IMR-90 (cell line): ENCODE data around the gene HCCS. TPM values are rescaled to one million over a fixed set of nuclear protein-coding genes. Genes with fewer than 3 reads are reported as not detected.

ENCODE experiments used
- ATAC-seq: fragments of 200-7000 bp; cut with Tn5 transposase; 2 replicates; pipeline ENCODE4 v1.9.1; 2020; ENCODE audit warnings: low read depth, mild to moderate bottlenecking, moderate library complexity
- BruUV-seq: library from RNA; stranded (reverse); fragments of 400-500 nt; replicated peaks from 2 replicates; lab custom pipeline; 2021; lab: Mats Ljungman, UMichigan
- CTCF ChIA-PET: fragments of 300-600 bp; formaldehyde crosslinking; extraction: SDS; loops from one replicate; lab custom pipeline; 2021; ENCODE audit warnings: antibody characterized with exemption; lab: Yijun Ruan, JAX
- POLR2A ChIA-PET: fragments of 300-600 bp; sonication (Branson Sonifier 250); formaldehyde crosslinking; loops from one replicate; lab custom pipeline; 2022; ENCODE audit warnings: antibody characterized with exemption; ENCODE audit not compliant: unreplicated experiment; lab: Charles Lee
- DNase-seq: peaks from one replicate; pipeline ENCODE4 v3.0.0; 2013
- H2AFZ ChIP-seq: replicated peaks from 2 replicates; pipeline ENCODE3; 2013; ENCODE audit warnings: low read length, mild to moderate bottlenecking; ENCODE audit not compliant: poor library complexity
- H2AK5ac ChIP-seq: 2 replicates; pipeline ENCODE4 v1.6.1; 2013; ENCODE audit warnings: low read depth, low read length, inconsistent platforms
- H2AK9ac ChIP-seq: replicated peaks from 2 replicates; pipeline ENCODE3; 2013; ENCODE audit warnings: mild to moderate bottlenecking, low read depth, low read length, moderate library complexity; ENCODE audit not compliant: poor library complexity
- H2BK120ac ChIP-seq: 2 replicates; pipeline ENCODE4 v1.6.1; 2013; ENCODE audit warnings: low read depth, low read length, inconsistent platforms
- H2BK15ac ChIP-seq: 3 replicates; pipeline ENCODE4 v1.6.1; 2013; ENCODE audit warnings: low read depth, low read length, inconsistent platforms
- H2BK20ac ChIP-seq: 2 replicates; pipeline ENCODE4 v1.6.1; 2013; ENCODE audit warnings: low read depth, mild to moderate bottlenecking, inconsistent platforms, low read length, moderate library complexity
- H2BK5ac ChIP-seq: 2 replicates; pipeline ENCODE4 v1.6.1; 2013; ENCODE audit warnings: mild to moderate bottlenecking, low read depth, low read length, inconsistent platforms; ENCODE audit not compliant: poor library complexity, severe bottlenecking
- H3K14ac ChIP-seq: replicated peaks from 2 replicates; pipeline ENCODE4 v1.6.1; 2013; ENCODE audit warnings: low read depth, low read length, inconsistent platforms
- H3K18ac ChIP-seq: 2 replicates; pipeline ENCODE4 v1.6.1; 2013; ENCODE audit warnings: low read depth, low read length, control low read depth
- H3K23ac ChIP-seq: 2 replicates; pipeline ENCODE4 v1.6.1; 2013; ENCODE audit warnings: low read depth, low read length, inconsistent platforms
- H3K27ac ChIP-seq: 2 replicates; pipeline ENCODE4 v1.5.1; 2013; ENCODE audit warnings: mild to moderate bottlenecking, control low read depth, low read length; ENCODE audit not compliant: insufficient read depth
- H3K27me3 ChIP-seq: 2 replicates; pipeline ENCODE4 v1.6.1; 2013; ENCODE audit warnings: low read length; ENCODE audit not compliant: control insufficient read depth, insufficient read depth
- H3K36me3 ChIP-seq: 2 replicates; pipeline ENCODE4 v1.6.1; 2013; ENCODE audit warnings: low read length, mixed read lengths; ENCODE audit not compliant: control insufficient read depth, insufficient read depth
- H3K4ac ChIP-seq: 2 replicates; pipeline ENCODE4 v1.6.1; 2013; ENCODE audit warnings: low read depth, low read length, inconsistent platforms
- H3K4me1 ChIP-seq: 2 replicates; pipeline ENCODE4 v1.6.1; 2013; ENCODE audit warnings: low read length, mixed read lengths; ENCODE audit not compliant: control insufficient read depth, insufficient read depth
- H3K4me2 ChIP-seq: 2 replicates; pipeline ENCODE4 v1.6.1; 2013; ENCODE audit warnings: low read depth, mild to moderate bottlenecking, control low read depth, low read length, moderate library complexity
- H3K4me3 ChIP-seq: 2 replicates; pipeline ENCODE4 v1.5.1; 2013; ENCODE audit warnings: low read depth, mild to moderate bottlenecking, control low read depth, low read length, moderate library complexity; ENCODE audit not compliant: insufficient read depth
- H3K56ac ChIP-seq: 2 replicates; pipeline ENCODE4 v1.6.1; 2013; ENCODE audit warnings: low read length, inconsistent platforms; ENCODE audit not compliant: insufficient read depth; ENCODE audit errors: extremely low read depth
- H3K79me1 ChIP-seq, 2 experiments: 2 replicates each; pipeline ENCODE4 v1.6.1; 2013; ENCODE audit warnings: low read length in 2 of 2, inconsistent platforms in 1 of 2, low read depth in 1 of 2
- H3K9ac ChIP-seq: 2 replicates; pipeline ENCODE4 v1.6.1; 2013; ENCODE audit warnings: low read depth, low read length, control low read depth
- H3K9me1 ChIP-seq: 2 replicates; pipeline ENCODE4 v1.6.1; 2013; ENCODE audit warnings: low read length, inconsistent platforms; ENCODE audit not compliant: insufficient read depth
- H3K9me3 ChIP-seq: 2 replicates; pipeline ENCODE4 v1.6.1; 2013; ENCODE audit warnings: low read length; ENCODE audit not compliant: control insufficient read depth, insufficient read depth
- H4K20me1 ChIP-seq: 2 replicates; pipeline ENCODE4 v1.6.1; 2013; ENCODE audit warnings: low read length, inconsistent platforms; ENCODE audit not compliant: insufficient read depth
- H4K5ac ChIP-seq: 2 replicates; pipeline ENCODE4 v1.6.1; 2013; ENCODE audit warnings: mild to moderate bottlenecking, low read depth, low read length, control low read depth
- H4K8ac ChIP-seq, 2 experiments: 2 replicates each; pipeline ENCODE4 v1.6.1; 2013; ENCODE audit warnings: low read depth in 2 of 2, low read length in 2 of 2, control low read depth in 1 of 2, inconsistent platforms in 1 of 2
- H4K91ac ChIP-seq: 2 replicates; pipeline ENCODE4 v1.6.1; 2013; ENCODE audit warnings: low read depth, low read length, inconsistent platforms; ENCODE audit not compliant: insufficient read depth
- BHLHE40 ChIP-seq: fragments of 150-350 bp; IDR thresholded peaks from 2 replicates; pipeline ENCODE4 v1.6.1; 2016; ENCODE audit warnings: mild to moderate bottlenecking, low read depth, low read length
- CEBPB ChIP-seq: IDR thresholded peaks from 2 replicates; pipeline ENCODE4 v1.6.1; 2012; ENCODE audit warnings: low read depth, low read length, improper control_type of control experiment
- CHD1 ChIP-seq: IDR thresholded peaks from 2 replicates; pipeline ENCODE4 v1.6.1; 2012; ENCODE audit warnings: low read depth, low read length, improper control_type of control experiment
- FOS ChIP-seq: fragments of 150-350 bp; IDR thresholded peaks from 2 replicates; pipeline ENCODE4 v1.6.1; 2016; ENCODE audit warnings: low read depth, low read length
- MAFK ChIP-seq: IDR thresholded peaks from 2 replicates; pipeline ENCODE4 v1.6.1; 2012; ENCODE audit warnings: low read depth, low read length, improper control_type of control experiment
- MAZ ChIP-seq: IDR thresholded peaks from 2 replicates; pipeline ENCODE4 v1.6.1; 2012; ENCODE audit warnings: low read depth, mild to moderate bottlenecking, low read length, improper control_type of control experiment, moderate library complexity, borderline replicate concordance
- MXI1 ChIP-seq: IDR thresholded peaks from 2 replicates; pipeline ENCODE4 v1.6.1; 2012; ENCODE audit warnings: low read depth, mild to moderate bottlenecking, low read length, moderate library complexity, borderline replicate concordance
- NFE2L2 ChIP-seq: fragments of 150-350 bp; IDR thresholded peaks from 2 replicates; pipeline ENCODE4 v1.6.1; 2016; ENCODE audit warnings: low read depth, mild to moderate bottlenecking, low read length
- POLR2A ChIP-seq: IDR thresholded peaks from 2 replicates; pipeline ENCODE4 v1.6.1; 2012; ENCODE audit warnings: mild to moderate bottlenecking, low read depth, low read length
- RAD21 ChIP-seq: IDR thresholded peaks from 2 replicates; pipeline ENCODE4 v1.6.1; 2012; ENCODE audit warnings: low read length, improper control_type of control experiment
- RCOR1 ChIP-seq: IDR thresholded peaks from 2 replicates; pipeline ENCODE4 v1.6.1; 2012; ENCODE audit warnings: mild to moderate bottlenecking, low read length, improper control_type of control experiment; ENCODE audit not compliant: insufficient replicate concordance
- RFX5 ChIP-seq: IDR thresholded peaks from 2 replicates; pipeline ENCODE4 v1.8.0; 2012; ENCODE audit warnings: low read depth, mild to moderate bottlenecking, low read length, moderate library complexity
- SMC3 ChIP-seq: fragments of 150-350 bp; IDR thresholded peaks from 2 replicates; pipeline ENCODE4 v1.6.1; 2016; ENCODE audit warnings: low read depth, mild to moderate bottlenecking, antibody characterized with exemption, low read length, moderate library complexity
- WGBS, 2 experiments: methylation state at CpG; one replicate each; pipeline versions ENCODE4 v1.1.5 to v1.1.7; 2013; ENCODE audit warnings: missing lambda C conversion rate in 2 of 2; ENCODE audit not compliant: insufficient read length in 1 of 2; ENCODE audit errors: extremely low coverage in 2 of 2; 5-methylcytosine and 5-hydroxymethylcytosine counted together
- dilution Hi-C: fragments of 300-500 bp; cut with HindIII; formaldehyde crosslinking; loops from one replicate; pipeline ENCODE4 v1.14.3; 2018; ENCODE audit warnings: low sequenced_read_pairs; ENCODE audit not compliant: unreplicated experiment
- in situ Hi-C: fragments of 300-500 bp; cut with MboI; formaldehyde crosslinking; loops from 3 replicates; pipeline ENCODE4 v1.14.3; 2019; ENCODE audit warnings: low sequenced_read_pairs, inconsistent platforms, mixed read lengths
- intact Hi-C: fragments of 100-400 bp; cut with micrococcal nuclease; formaldehyde crosslinking; loops from 2 replicates; pipeline ENCODE4 v1.10.0; 2022
- polyA plus RNA-seq, 3 experiments: library from polyadenylated mRNA; depleted of rRNA; stranded (reverse); fragments of >200 nt; gene quantifications; 2 replicates each; pipeline ENCODE4 v1.2.3, GENCODE V29; 2012; ENCODE audit warnings: low replicate concordance in 1 of 3
- total RNA-seq: library from RNA; depleted of rRNA; stranded (reverse); fragments of >200 nt; gene quantifications from 2 replicates; pipeline ENCODE4 v1.2.3, GENCODE V29; 2012
- TF ChIP-seq, protein P1 (sequence below): fragments of 150-350 bp; IDR thresholded peaks from 2 replicates; pipeline ENCODE4 v1.6.1; 2017; ENCODE audit warnings: mild to moderate bottlenecking, antibody characterized with exemption, low read length, low read depth
- TF ChIP-seq, protein P2 (sequence below): conservative IDR thresholded peaks from 2 replicates; pipeline ENCODE4 v1.5.1; 2012; ENCODE audit warnings: mild to moderate bottlenecking, low read depth, low read length, improper control_type of control experiment
- TF ChIP-seq, protein P3 (sequence below): fragments of 150-350 bp; IDR thresholded peaks from 2 replicates; pipeline ENCODE4 v1.6.1; 2016; ENCODE audit warnings: low read depth, mild to moderate bottlenecking, low read length, moderate library complexity, borderline replicate concordance

Gene HCCS
- total and polyA plus RNA-seq, 2 of the 4 experiments (the other 2 are of a cell fraction): 24.0 to 28.6 TPM

DNA sequence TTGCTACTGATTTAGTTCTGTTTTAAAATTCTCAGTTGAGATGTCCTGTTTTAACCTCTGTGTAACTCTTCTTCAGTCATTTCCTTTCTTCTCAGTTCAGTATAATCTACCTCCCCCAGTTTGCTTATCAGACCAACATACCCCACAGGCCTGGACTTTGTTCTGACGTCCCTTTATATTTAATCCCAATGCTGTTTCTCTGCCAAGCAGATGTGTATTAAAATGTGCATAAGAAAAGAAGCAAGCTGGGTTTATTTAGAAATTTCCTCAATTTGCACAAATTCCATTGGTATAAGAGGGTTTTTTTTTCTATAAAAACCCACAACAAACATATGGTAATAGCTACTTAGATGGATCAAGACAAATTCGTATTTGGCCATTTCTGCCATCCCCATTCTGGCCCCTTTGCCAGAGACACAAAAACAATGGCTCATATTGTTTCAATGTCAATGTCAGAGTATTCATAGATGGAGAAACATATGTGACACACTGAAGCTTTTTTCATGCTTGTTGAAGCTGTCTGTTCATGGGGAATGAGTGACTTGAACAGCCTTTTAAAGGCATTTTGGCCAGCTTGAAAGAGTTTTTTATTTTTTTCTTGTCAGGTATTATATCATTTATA, 24.5 kb downstream of the HCCS start:
- no peak overlapping the region for H2AK5ac ChIP-seq
- POLR2A ChIA-PET: no interaction called here
- H3K9me1 ChIP-seq: no peaks in the 10 kb centered on the region
- no peaks in the 10 kb centered on the region for H3K36me3 ChIP-seq
- no peak overlapping the region for H4K91ac ChIP-seq
- H3K23ac ChIP-seq: no peak overlapping the region
- H3K56ac ChIP-seq: no peak overlapping the region
- no peak overlapping the region for H2BK5ac ChIP-seq
- H3K9ac ChIP-seq: no peak overlapping the region
- H3K18ac ChIP-seq: no peak overlapping the region
- no peaks in the 10 kb centered on the region for H3K4me1 ChIP-seq
- H3K14ac ChIP-seq: no peak overlapping the region
- H4K5ac ChIP-seq: no peak overlapping the region
- no peak overlapping the region for H2BK120ac ChIP-seq
- H2AK9ac ChIP-seq: no peak overlapping the region
- intact Hi-C loops: no loop called here
- CTCF ChIA-PET: interaction anchor here (1.2 to 2.3 kb wide), 2 partner anchors 945 to 947 kb away, joined by 4 to 12 read pairs; no protein-coding TSS in a partner anchor
- H4K8ac ChIP-seq: no peak overlapping the region
- no peaks in the 10 kb centered on the region for H3K79me1 ChIP-seq
- in situ Hi-C loops: no loop called here
- no peak overlapping the region for H2BK15ac ChIP-seq
- ATAC-seq: no peak
- H3K4me3 ChIP-seq: no peak overlapping the region
- H3K27ac ChIP-seq: no peak overlapping the region
- no peaks in the 10 kb centered on the region for H3K27me3 ChIP-seq
- H4K20me1 ChIP-seq: no peaks in the 10 kb centered on the region
- WGBS, 2 experiments: no CpG with 5 or more reads among the region's 2 CpGs
- no peak for DNase-seq
- dilution Hi-C loops: loop anchor here (25.0 kb wide), 1 partner anchor 948 kb away; no protein-coding TSS in a partner anchor
- BruUV-seq: no TSS peak
- no peak overlapping the region for H2AFZ ChIP-seq
- no peaks in the 10 kb centered on the region for H3K9me3 ChIP-seq
- no peak overlapping the region for H3K4me2 ChIP-seq
- no peak for TF ChIP-seq RFX5
- TF ChIP-seq, protein P1, sequence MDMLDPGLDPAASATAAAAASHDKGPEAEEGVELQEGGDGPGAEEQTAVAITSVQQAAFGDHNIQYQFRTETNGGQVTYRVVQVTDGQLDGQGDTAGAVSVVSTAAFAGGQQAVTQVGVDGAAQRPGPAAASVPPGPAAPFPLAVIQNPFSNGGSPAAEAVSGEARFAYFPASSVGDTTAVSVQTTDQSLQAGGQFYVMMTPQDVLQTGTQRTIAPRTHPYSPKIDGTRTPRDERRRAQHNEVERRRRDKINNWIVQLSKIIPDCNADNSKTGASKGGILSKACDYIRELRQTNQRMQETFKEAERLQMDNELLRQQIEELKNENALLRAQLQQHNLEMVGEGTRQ: no peak
- no peak for TF ChIP-seq POLR2A
- TF ChIP-seq RAD21: no peak
- no peak for TF ChIP-seq RCOR1
- TF ChIP-seq CEBPB: no peak
- no peak for TF ChIP-seq BHLHE40
- TF ChIP-seq NFE2L2: no peak
- no peak for TF ChIP-seq SMC3
- TF ChIP-seq, protein P2, sequence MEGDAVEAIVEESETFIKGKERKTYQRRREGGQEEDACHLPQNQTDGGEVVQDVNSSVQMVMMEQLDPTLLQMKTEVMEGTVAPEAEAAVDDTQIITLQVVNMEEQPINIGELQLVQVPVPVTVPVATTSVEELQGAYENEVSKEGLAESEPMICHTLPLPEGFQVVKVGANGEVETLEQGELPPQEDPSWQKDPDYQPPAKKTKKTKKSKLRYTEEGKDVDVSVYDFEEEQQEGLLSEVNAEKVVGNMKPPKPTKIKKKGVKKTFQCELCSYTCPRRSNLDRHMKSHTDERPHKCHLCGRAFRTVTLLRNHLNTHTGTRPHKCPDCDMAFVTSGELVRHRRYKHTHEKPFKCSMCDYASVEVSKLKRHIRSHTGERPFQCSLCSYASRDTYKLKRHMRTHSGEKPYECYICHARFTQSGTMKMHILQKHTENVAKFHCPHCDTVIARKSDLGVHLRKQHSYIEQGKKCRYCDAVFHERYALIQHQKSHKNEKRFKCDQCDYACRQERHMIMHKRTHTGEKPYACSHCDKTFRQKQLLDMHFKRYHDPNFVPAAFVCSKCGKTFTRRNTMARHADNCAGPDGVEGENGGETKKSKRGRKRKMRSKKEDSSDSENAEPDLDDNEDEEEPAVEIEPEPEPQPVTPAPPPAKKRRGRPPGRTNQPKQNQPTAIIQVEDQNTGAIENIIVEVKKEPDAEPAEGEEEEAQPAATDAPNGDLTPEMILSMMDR: no peak
- no peak for TF ChIP-seq MAZ
- no peak for TF ChIP-seq CHD1
- no peak for TF ChIP-seq MXI1
- TF ChIP-seq FOS: no peak
- TF ChIP-seq MAFK: no peak
- TF ChIP-seq, protein P3, sequence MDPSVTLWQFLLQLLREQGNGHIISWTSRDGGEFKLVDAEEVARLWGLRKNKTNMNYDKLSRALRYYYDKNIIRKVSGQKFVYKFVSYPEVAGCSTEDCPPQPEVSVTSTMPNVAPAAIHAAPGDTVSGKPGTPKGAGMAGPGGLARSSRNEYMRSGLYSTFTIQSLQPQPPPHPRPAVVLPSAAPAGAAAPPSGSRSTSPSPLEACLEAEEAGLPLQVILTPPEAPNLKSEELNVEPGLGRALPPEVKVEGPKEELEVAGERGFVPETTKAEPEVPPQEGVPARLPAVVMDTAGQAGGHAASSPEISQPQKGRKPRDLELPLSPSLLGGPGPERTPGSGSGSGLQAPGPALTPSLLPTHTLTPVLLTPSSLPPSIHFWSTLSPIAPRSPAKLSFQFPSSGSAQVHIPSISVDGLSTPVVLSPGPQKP: no peak
- H2BK20ac ChIP-seq: no peak overlapping the region
- no peak overlapping the region for H3K4ac ChIP-seq
